Measurements from ENCODE around the gene SELPLG. TPM values are rescaled to one million over a fixed set of nuclear protein-coding genes. Genes with fewer than 3 reads are reported as not detected.

The SELPLG gene
- total RNA-seq, 1 donor from 2014 or later, result 0.51 TPM

DNA sequence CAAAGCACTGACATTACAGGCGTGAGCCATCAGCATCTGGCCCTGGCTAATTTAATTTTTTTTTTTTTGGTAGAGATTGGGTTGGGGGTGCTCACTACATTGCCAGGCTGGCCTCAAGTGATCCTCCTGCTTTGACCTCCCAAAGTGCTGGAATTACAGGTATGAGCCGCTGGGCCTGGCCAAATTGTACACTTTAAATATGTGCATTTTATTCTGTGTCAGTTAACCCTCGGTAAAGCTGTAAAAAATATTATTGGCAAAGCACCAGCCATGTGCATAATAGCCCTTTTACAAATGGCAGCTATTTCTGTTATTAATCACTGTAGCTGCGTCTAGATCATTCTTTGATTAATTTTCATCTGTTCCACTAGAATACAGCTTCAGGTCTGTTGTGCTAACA, 47.8 kb downstream of the SELPLG start:
- no peaks in the 10 kb centered on the region for H3K9me3 Mint-ChIP-seq
- H3K4me3 Mint-ChIP-seq, result no peak overlapping the region
- H3K27ac Mint-ChIP-seq (ENCODE audit: unreplicated experiment), result no peak overlapping the region
- H3K36me3 Mint-ChIP-seq (ENCODE audit: low read depth), result no peaks in the 10 kb centered on the region
- DNase-seq (ENCODE audit: low read depth, low spot score), result no peak
- H3K4me1 Mint-ChIP-seq, result peaks cover 5% of the 10 kb centered on the region
- no peaks in the 10 kb centered on the region for H3K27me3 Mint-ChIP-seq (ENCODE audit: low read depth)
- TF ChIP-seq, protein P1, sequence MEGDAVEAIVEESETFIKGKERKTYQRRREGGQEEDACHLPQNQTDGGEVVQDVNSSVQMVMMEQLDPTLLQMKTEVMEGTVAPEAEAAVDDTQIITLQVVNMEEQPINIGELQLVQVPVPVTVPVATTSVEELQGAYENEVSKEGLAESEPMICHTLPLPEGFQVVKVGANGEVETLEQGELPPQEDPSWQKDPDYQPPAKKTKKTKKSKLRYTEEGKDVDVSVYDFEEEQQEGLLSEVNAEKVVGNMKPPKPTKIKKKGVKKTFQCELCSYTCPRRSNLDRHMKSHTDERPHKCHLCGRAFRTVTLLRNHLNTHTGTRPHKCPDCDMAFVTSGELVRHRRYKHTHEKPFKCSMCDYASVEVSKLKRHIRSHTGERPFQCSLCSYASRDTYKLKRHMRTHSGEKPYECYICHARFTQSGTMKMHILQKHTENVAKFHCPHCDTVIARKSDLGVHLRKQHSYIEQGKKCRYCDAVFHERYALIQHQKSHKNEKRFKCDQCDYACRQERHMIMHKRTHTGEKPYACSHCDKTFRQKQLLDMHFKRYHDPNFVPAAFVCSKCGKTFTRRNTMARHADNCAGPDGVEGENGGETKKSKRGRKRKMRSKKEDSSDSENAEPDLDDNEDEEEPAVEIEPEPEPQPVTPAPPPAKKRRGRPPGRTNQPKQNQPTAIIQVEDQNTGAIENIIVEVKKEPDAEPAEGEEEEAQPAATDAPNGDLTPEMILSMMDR (conservative IDR thresholded peaks at IDR 0.05), result no peak

DNA sequence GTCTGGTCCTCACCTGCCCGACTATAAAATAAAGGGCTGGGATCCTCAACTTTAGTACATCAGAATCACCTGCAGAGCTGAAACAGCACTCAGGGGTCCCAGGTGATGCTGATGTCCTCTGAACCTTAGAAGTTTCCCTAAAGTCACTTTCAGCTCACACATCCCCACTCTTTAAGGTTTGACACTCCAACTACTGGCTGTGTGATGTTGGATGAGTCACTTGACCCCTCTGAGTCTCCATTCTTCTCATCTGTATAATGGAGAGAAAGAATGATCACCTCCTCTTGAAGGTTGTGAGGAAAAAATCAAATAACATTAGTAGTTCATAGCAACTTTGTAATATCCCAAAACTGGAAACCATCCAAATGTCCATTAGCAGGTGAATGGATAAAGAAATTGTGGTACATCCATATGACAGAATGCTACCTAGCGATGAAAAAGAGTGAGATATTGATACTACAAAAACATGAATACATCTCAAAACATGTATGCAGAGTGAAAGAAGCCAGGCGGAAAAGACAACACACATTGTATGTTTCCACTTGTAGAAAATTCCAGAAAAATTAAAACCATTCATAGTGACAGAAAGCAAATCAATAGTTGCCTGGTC, 49.1 kb downstream of the SELPLG start:
- TF ChIP-seq, protein P1 (conservative IDR thresholded peaks at IDR 0.05), result no peak
- H3K27ac Mint-ChIP-seq (ENCODE audit: unreplicated experiment), result no peak overlapping the region
- H3K36me3 Mint-ChIP-seq (ENCODE audit: low read depth), result no peaks in the 10 kb centered on the region
- H3K9me3 Mint-ChIP-seq, result no peaks in the 10 kb centered on the region
- no peak for DNase-seq (ENCODE audit: low read depth, low spot score)
- no peaks in the 10 kb centered on the region for H3K27me3 Mint-ChIP-seq (ENCODE audit: low read depth)
- no peak overlapping the region for H3K4me3 Mint-ChIP-seq
- peaks cover 5% of the 10 kb centered on the region for H3K4me1 Mint-ChIP-seq

DNA sequence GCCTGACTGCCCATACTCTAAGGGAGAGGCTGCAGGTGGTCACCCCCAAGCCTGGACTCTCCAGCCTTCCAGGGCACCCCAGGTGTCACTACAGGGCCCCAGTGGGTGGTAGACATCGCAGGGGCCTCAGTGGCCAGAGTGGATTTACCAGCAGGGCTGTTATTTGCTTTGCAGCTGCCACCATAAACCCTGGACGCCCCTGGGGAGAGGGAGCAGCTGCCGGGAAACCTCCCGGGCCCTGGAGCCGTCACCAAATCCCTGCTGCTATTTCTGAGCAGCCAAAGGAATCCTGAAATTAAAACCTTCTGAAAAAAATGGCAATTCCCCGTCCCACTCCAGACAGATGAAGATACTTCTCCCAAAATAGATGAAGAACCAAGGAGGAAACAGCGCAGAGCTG, 49.7 kb downstream of the SELPLG start:
- no peak overlapping the region for H3K4me3 Mint-ChIP-seq
- H3K27me3 Mint-ChIP-seq (ENCODE audit: low read depth), result no peaks in the 10 kb centered on the region
- TF ChIP-seq, protein P1 (conservative IDR thresholded peaks at IDR 0.05), result no peak
- DNase-seq (ENCODE audit: low read depth, low spot score), result no peak
- H3K9me3 Mint-ChIP-seq, result peaks cover 2% of the 10 kb centered on the region
- H3K27ac Mint-ChIP-seq (ENCODE audit: unreplicated experiment), result no peak overlapping the region
- H3K4me1 Mint-ChIP-seq, result peaks cover 4% of the 10 kb centered on the region
- no peaks in the 10 kb centered on the region for H3K36me3 Mint-ChIP-seq (ENCODE audit: low read depth)

DNA sequence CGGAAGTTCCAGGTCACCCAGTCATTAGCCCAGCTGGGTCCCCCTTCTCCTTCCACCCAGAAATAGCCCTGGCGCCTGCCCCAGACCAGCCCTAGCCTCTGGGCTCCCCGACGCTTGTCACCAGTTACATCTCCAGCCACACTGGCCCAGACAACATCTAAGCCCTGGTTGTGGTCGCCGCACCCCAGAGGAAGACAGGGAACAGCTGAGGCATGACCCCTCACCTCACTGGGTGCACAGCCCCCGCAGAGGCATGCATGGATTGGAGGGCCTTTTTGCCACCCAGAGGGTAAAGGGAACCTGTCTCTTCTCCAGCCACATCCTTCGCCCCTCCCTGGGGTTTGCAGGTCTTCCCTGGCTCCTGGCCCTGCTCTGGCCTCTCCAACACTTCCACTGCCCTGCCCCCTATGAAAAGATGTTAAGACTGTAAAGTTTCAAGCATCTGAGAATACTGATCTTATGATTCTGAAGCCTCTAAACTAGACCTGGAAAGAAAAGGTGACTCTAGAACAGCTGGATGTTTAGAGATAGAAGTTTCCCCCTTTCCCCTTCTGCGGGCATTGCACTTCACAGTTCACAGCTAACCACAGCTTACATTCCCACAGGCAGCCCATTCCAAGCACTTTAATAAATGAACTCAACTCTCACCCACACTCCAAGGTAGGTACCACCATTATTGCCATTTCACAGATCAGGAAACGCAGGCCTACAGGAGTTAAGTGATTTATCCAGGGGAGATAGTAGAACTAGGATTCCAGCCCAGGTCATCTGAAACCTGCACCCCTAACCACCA, 50.5 kb downstream of the SELPLG start:
- Mint-ChIP-seq H3K4me3 (no peak overlapping the region), H3K27ac (ENCODE audit: unreplicated experiment) (no peak overlapping the region), H3K9me3 (peaks cover 4% of the 10 kb centered on the region), H3K4me1 (no peaks in the 10 kb centered on the region), H3K36me3 (ENCODE audit: low read depth) (no peaks in the 10 kb centered on the region), H3K27me3 (ENCODE audit: low read depth) (no peaks in the 10 kb centered on the region)
- TF ChIP-seq, protein P1 (conservative IDR thresholded peaks at IDR 0.05), result no peak
- DNase-seq (ENCODE audit: low read depth, low spot score), result no peak

DNA sequence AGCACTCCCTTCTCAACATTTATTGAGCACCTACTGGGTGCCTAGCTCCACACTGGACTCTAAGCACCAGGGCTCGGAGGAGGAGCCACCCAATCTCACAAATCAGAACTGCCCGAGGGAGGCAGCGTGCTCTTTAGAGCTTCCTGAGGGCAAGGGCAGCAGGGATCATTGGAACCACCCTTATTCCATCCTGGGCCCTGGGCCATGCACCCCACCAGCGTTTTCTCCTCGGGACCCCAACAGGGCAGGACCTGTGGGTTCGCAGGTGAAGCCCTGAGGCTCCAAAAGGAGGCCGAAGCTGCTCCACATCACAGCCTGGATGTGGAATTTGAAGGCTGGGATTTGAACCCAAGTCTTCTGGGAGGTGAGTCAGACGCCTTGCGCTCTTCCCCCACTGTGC, 51.2 kb downstream of the SELPLG start:
- no peak overlapping the region for H3K4me3 Mint-ChIP-seq

More for the DNA sequence above, 51.2 kb downstream of the SELPLG start:
- Mint-ChIP-seq H3K9me3 (peaks cover 4% of the 10 kb centered on the region), H3K4me1 (no peaks in the 10 kb centered on the region), H3K36me3 (ENCODE audit: low read depth) (no peaks in the 10 kb centered on the region), H3K27ac (ENCODE audit: unreplicated experiment) (no peak overlapping the region), H3K27me3 (ENCODE audit: low read depth) (no peaks in the 10 kb centered on the region)
- no peak for DNase-seq (ENCODE audit: low read depth, low spot score)
- TF ChIP-seq, protein P1 (conservative IDR thresholded peaks at IDR 0.05), result no peak
